PC-9 (cell line): ENCODE data around the gene CFAP97. TPM values are rescaled to one million over a fixed set of nuclear protein-coding genes. Genes with fewer than 3 reads are reported as not detected.

Source experiments
- BruUV-seq: library from RNA; stranded (reverse); fragments of 400-500 nt; replicated peaks from 2 replicates; lab custom pipeline; 2021; lab: Mats Ljungman, UMichigan
- CTCF ChIA-PET: fragments of 300-600 bp; sonication (Branson Sonifier 250); formaldehyde crosslinking; loops from one replicate; lab custom pipeline; 2022; ENCODE audit warnings: antibody characterized with exemption; lab: Charles Lee
- POLR2A ChIA-PET: fragments of 300-600 bp; sonication (Branson Sonifier 250); formaldehyde crosslinking; loops from one replicate; lab custom pipeline; 2022; ENCODE audit warnings: antibody characterized with exemption; ENCODE audit not compliant: unreplicated experiment; lab: Charles Lee
- DNase-seq, 2 experiments: peaks; one replicate each; pipeline versions ENCODE4 v3.0.0 to v3.0.0-alpha.2; 2015 to 2022; ENCODE audit warnings: mixed read lengths in 1 of 2
- H2AFZ ChIP-seq: fragments of 200-600 bp; sonication (generic); 2 replicates; pipeline ENCODE4 v1.8.1; 2017; ENCODE audit warnings: antibody characterized with exemption
- H3F3A ChIP-seq: fragments of 200-600 bp; sonication (generic); 2 replicates; pipeline ENCODE4 v1.8.1; 2017; ENCODE audit warnings: antibody characterized with exemption, mild to moderate bottlenecking, low read depth; ENCODE audit not compliant: insufficient read depth
- H3K27ac ChIP-seq: fragments of 200-600 bp; sonication (generic); 2 replicates; pipeline ENCODE4 v1.6.1; 2016; ENCODE audit warnings: mixed run types
- H3K27me3 ChIP-seq: fragments of 200-600 bp; sonication (generic); 2 replicates; pipeline ENCODE4 v1.6.1; 2016; ENCODE audit warnings: low read depth, mixed run types; ENCODE audit not compliant: insufficient read depth
- H3K36me3 ChIP-seq: fragments of 200-600 bp; sonication (generic); 2 replicates; pipeline ENCODE4 v1.6.1; 2016; ENCODE audit warnings: low read depth, mixed run types
- H3K4me1 ChIP-seq: fragments of 200-600 bp; sonication (generic); replicated peaks from 2 replicates; pipeline ENCODE4 v1.6.1; 2016; ENCODE audit warnings: mixed run types; ENCODE audit not compliant: insufficient read depth
- H3K4me2 ChIP-seq: fragments of 200-600 bp; sonication (generic); 2 replicates; pipeline ENCODE4 v1.6.1; 2017; ENCODE audit warnings: mixed run types
- H3K4me3 ChIP-seq: fragments of 200-600 bp; sonication (generic); 2 replicates; pipeline ENCODE4 v1.6.1; 2016; ENCODE audit warnings: mixed run types
- H3K79me2 ChIP-seq: fragments of 200-600 bp; sonication (generic); 2 replicates; pipeline ENCODE4 v1.6.1; 2017; ENCODE audit warnings: low read depth, mixed run types
- H3K9me2 ChIP-seq: fragments of 200-600 bp; sonication (generic); 2 replicates; pipeline ENCODE4 v1.8.1; 2017; ENCODE audit warnings: mild to moderate bottlenecking; ENCODE audit not compliant: insufficient read depth
- H3K9me3 ChIP-seq: fragments of 200-600 bp; sonication (generic); 2 replicates; pipeline ENCODE4 v1.8.1; 2016; ENCODE audit warnings: low read depth; ENCODE audit not compliant: insufficient read depth
- H4K20me1 ChIP-seq: fragments of 200-600 bp; sonication (generic); 2 replicates; pipeline ENCODE4 v1.8.1; 2017; ENCODE audit not compliant: insufficient read depth
- EZH2 ChIP-seq: fragments of 200-600 bp; sonication (generic); IDR thresholded peaks from 2 replicates; pipeline ENCODE4 v1.8.0; 2017; ENCODE audit warnings: antibody characterized with exemption, low read depth
- intact Hi-C: fragments of 100-400 bp; cut with micrococcal nuclease; formaldehyde crosslinking; loops from one replicate; pipeline ENCODE4 v1.10.0; 2022; ENCODE audit not compliant: unreplicated experiment
- total RNA-seq: library from RNA; stranded (reverse); gene quantifications from 2 replicates; pipeline ENCODE4 v1.2.3, GENCODE V29; 2021
- TF ChIP-seq, protein P1 (sequence below): fragments of 200-600 bp; sonication (generic); conservative IDR thresholded peaks from 2 replicates; pipeline ENCODE4 v1.6.1; 2017; ENCODE audit warnings: mixed run types, antibody characterized with exemption, mild to moderate bottlenecking, moderate library complexity

Gene CFAP97
- total RNA-seq, 1 experiment from 2014 or later: 48.2 TPM

DNA sequence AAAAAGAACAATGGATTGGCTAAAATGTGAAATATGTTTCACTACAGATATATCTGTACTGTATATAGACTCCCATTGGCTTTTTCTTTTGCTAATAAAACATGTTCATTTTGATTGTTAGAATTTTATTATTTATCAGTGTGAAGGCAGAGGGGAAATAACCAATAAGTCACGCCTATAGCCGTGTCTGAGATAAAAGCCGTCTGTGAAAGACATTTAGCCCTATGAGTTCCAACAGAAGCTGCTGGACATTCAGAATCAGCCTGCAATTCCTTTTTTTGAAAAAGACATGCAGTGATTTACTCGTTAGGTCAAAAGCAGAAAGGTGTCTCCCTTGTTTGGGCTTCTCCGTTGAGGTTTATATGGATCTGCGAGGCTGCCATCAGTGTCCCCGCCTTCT, 84.9 kb downstream of the CFAP97 start:
- Histone ChIP-seq H3K4me1 (peaks cover 7% of the 10 kb centered on the region; the same call in 1 of the 2 replicates), H3K79me2 (no peaks in the 10 kb centered on the region), H3K27ac (no peak overlapping the region), H2AFZ (no peak overlapping the region), H3K4me2 (no peak overlapping the region), H3K27me3 (no peaks in the 10 kb centered on the region; the same call in 1 of the 2 replicates), H3K36me3 (no peaks in the 10 kb centered on the region), H3F3A (no peaks in the 10 kb centered on the region), H4K20me1 (0 out of 2 replicates have a peak, but pooled peaks cover 5% of the 10 kb centered on the region), H3K9me3 (no peaks in the 10 kb centered on the region), H3K9me2 (no peaks in the 10 kb centered on the region), H3K4me3 (no peak overlapping the region)
- no TSS peak for BruUV-seq
- TF ChIP-seq, protein P1, sequence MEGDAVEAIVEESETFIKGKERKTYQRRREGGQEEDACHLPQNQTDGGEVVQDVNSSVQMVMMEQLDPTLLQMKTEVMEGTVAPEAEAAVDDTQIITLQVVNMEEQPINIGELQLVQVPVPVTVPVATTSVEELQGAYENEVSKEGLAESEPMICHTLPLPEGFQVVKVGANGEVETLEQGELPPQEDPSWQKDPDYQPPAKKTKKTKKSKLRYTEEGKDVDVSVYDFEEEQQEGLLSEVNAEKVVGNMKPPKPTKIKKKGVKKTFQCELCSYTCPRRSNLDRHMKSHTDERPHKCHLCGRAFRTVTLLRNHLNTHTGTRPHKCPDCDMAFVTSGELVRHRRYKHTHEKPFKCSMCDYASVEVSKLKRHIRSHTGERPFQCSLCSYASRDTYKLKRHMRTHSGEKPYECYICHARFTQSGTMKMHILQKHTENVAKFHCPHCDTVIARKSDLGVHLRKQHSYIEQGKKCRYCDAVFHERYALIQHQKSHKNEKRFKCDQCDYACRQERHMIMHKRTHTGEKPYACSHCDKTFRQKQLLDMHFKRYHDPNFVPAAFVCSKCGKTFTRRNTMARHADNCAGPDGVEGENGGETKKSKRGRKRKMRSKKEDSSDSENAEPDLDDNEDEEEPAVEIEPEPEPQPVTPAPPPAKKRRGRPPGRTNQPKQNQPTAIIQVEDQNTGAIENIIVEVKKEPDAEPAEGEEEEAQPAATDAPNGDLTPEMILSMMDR: no peak
- TF ChIP-seq EZH2: no peak
- ChIA-PET CTCF (interaction anchor here (0.7 kb wide), 1 partner anchor 11 kb away, joined by 3 read pairs; no protein-coding TSS in a partner anchor), POLR2A (no interaction called here)
- no peak for DNase-seq
- intact Hi-C loops: no loop called here

DNA sequence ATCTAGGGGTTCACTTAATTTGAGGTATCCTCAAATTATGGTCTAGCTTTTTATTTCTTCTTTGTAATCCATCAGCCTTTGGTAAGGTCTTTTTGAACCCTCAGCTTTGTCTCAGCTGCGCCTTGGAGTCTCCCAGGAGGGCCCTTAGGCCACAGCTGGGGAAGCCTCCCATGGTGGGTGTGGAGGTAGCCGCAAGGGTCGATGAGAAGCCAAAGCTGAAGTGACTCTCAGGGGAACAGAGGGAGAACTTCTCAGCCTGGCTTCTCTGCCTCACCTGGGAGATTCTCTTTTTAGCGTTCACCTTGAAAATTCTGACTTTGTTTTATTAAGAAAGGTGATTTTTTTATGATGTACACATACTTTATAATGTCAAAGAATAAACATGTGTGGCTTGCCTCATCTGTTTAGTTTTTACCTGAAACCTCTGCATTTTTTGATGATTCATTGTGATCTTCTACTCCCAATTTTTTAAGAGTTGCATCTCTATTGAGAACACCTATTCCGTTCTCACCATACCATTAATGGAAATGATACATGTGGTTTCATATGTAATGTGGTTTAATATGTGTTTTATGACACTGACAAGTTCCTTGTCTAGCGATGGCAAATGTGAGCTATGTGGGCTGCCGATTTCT, 86.4 kb downstream of the CFAP97 start:
- Histone ChIP-seq H2AFZ (no peak overlapping the region), H3K27me3 (no peaks in the 10 kb centered on the region), H3F3A (peaks cover 4% of the 10 kb centered on the region; the same call in 1 of the 2 replicates), H4K20me1 (no peaks in the 10 kb centered on the region), H3K4me3 (no peak overlapping the region), H3K36me3 (no peaks in the 10 kb centered on the region), H3K9me2 (no peaks in the 10 kb centered on the region), H3K9me3 (no peaks in the 10 kb centered on the region), H3K4me1 (peaks cover 3% of the 10 kb centered on the region; the same call in 1 of the 2 replicates), H3K79me2 (no peaks in the 10 kb centered on the region), H3K4me2 (no peak overlapping the region), H3K27ac (no peak overlapping the region)
- no TSS peak for BruUV-seq
- POLR2A ChIA-PET: no interaction called here
- no peak for DNase-seq
- CTCF ChIA-PET: no interaction called here
- intact Hi-C loops: no loop called here
- TF ChIP-seq, protein P1: no peak
- no peak for TF ChIP-seq EZH2

DNA sequence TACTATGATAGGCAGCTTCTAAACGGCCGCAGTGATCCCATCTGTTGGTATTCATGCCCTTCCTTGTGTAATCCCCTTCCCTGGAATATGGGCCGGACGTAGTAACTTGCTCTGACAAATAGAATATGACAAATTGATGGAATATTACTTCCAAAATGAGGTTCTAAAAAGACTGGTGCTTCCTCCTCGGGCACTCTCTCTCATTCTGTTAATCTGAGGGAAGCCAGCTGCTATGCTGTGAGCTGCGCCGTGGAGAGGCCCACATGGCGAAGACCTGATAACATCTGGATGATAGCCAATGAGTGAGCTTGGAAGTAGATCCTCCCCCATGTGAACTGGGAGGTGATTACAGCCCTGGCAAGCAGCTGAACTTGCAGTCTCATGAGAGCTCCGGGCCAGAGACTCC, 88.0 kb downstream of the CFAP97 start:
- Histone ChIP-seq H3K4me3 (no peak overlapping the region), H4K20me1 (no peaks in the 10 kb centered on the region), H3K27ac (no peak overlapping the region), H3K9me3 (no peaks in the 10 kb centered on the region), H3F3A (peaks cover 6% of the 10 kb centered on the region; the same call in 1 of the 2 replicates), H3K79me2 (no peaks in the 10 kb centered on the region), H3K4me2 (no peak overlapping the region), H3K36me3 (no peaks in the 10 kb centered on the region), H3K4me1 (peaks cover 11% of the 10 kb centered on the region), H2AFZ (no peak overlapping the region), H3K27me3 (no peaks in the 10 kb centered on the region), H3K9me2 (no peaks in the 10 kb centered on the region)
- CTCF ChIA-PET: interaction anchor here (0.8 kb wide), 1 partner anchor 17 kb away, joined by 5 read pairs; no protein-coding TSS in a partner anchor
- POLR2A ChIA-PET: no interaction called here
- intact Hi-C loops: no loop called here
- DNase-seq: no peak
- TF ChIP-seq, protein P1: no peak
- TF ChIP-seq EZH2: no peak
- BruUV-seq: no TSS peak
